SJSA1 (cell line): ENCODE results near the gene MAP2K7. TPM values are rescaled to one million over a fixed set of nuclear protein-coding genes. Genes with fewer than 3 reads are reported as not detected.

Experiments
- DNase-seq, 2 experiments: peaks; one replicate each; pipeline ENCODE4 v3.0.0-alpha.2; 2015 to 2020; ENCODE audit warnings: low spot score in 2 of 2, low read depth in 1 of 2
- H3K27ac ChIP-seq: fragments of 250-450 bp; sonication (Bioruptor Pico); 2 replicates; pipeline ENCODE4 v1.5.1; 2020; ENCODE audit warnings: mild to moderate bottlenecking, moderate library complexity
- H3K27me3 ChIP-seq: fragments of 250-450 bp; sonication (Bioruptor Pico); replicated peaks from 2 replicates; pipeline ENCODE4 v1.5.1; 2020; ENCODE audit warnings: mild to moderate bottlenecking, moderate library complexity
- H3K36me3 ChIP-seq: fragments of 250-450 bp; sonication (Bioruptor Pico); 2 replicates; pipeline ENCODE4 v1.5.1; 2020; ENCODE audit warnings: mild to moderate bottlenecking
- H3K4me1 ChIP-seq: fragments of 250-450 bp; sonication (Bioruptor Pico); replicated peaks from 2 replicates; pipeline ENCODE4 v1.6.1; 2021; ENCODE audit warnings: mild to moderate bottlenecking
- H3K4me3 ChIP-seq: fragments of 250-450 bp; sonication (Bioruptor Pico); 2 replicates; pipeline ENCODE4 v1.5.1; 2020; ENCODE audit warnings: mild to moderate bottlenecking
- H3K9me3 ChIP-seq: fragments of 250-450 bp; sonication (Bioruptor Pico); replicated peaks from 2 replicates; pipeline ENCODE4 v1.5.1; 2020; ENCODE audit warnings: mild to moderate bottlenecking
- total RNA-seq: library from RNA; depleted of rRNA; stranded (reverse); fragments of >200 nt; shearing (Covaris generic); gene quantifications from 2 replicates; pipeline ENCODE4 v1.2.3, GENCODE V29; 2014

The MAP2K7 gene
- total RNA-seq, 1 experiment from 2014 or later = 9.7 TPM

DNA sequence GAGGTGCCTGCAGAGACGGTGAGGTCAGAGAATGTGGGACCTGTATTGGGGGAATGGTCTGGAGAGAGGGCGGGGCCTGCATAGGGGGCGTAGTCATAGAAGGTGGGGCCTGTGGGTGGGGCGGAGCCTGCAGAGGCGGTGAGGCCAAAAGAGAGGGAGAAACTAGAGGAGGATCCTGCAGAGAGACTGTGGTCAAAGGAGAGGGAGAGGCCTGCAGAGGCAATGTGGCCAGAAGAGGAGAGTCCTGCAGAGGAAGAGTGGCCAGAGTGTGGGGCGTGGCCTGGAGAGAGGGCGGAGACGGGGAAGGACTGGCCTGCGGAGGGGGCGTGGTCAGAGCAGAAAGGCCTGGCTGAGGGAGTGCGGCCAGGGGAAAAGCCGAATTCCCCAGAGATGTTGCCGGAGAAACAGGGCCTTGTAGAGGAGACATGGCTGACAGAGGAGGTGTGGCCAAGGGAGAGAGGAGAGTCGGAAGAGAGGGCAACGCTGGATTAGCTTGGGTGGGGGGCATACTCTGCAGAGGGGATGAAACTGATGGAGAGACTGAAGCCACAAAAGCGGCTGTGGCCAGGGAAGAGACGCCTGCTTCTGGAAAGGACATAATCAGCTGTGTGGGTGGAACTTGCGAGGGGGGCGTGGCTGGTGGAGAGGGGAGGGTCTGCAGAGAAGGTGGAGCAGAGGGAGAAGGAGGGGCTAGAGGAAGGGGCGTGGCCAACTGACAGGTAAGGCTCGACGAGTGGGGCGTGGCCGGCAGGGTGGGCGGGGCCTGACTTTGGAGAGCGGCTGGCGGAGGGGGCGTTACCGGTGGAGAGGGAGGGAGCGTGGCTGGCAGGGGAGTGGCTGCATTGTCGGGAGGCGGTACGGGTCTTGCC is 32.0 kb upstream of the MAP2K7 start:
- peak; percentile 85 to 91 for DNase-seq
- no peak overlapping the region for H3K27ac ChIP-seq
- H3K9me3 ChIP-seq = no peaks in the 10 kb centered on the region; the same call in 1 of the 2 replicates
- H3K4me3 ChIP-seq = no peak overlapping the region
- H3K4me1 ChIP-seq = peaks cover 28% of the 10 kb centered on the region
- H3K36me3 ChIP-seq = no peaks in the 10 kb centered on the region
- peaks cover 39% of the 10 kb centered on the region for H3K27me3 ChIP-seq

- Histone ChIP-seq H3K4me1 (peaks cover 28% of the 10 kb centered on the region), H3K9me3 (no peaks in the 10 kb centered on the region; the same call in 1 of the 2 replicates), H3K36me3 (no peaks in the 10 kb centered on the region), H3K4me3 (no peak overlapping the region), H3K27ac (no peak overlapping the region), H3K27me3 (peaks cover 41% of the 10 kb centered on the region)
- peak in 1 of 2 experiments; percentile 42 for DNase-seq
These were observed 31.1 kb upstream of the MAP2K7 start for GRCh38 chr19:7872306-7873204.

GRCh38 chr19:7873304-7874075 is 30.2 kb upstream of the MAP2K7 start:
- H3K4me3 ChIP-seq = no peak overlapping the region
- H3K36me3 ChIP-seq = no peaks in the 10 kb centered on the region
- no peaks in the 10 kb centered on the region; the same call in 1 of the 2 replicates for H3K9me3 ChIP-seq
- H3K27ac ChIP-seq = no peak overlapping the region
- peaks cover 26% of the 10 kb centered on the region for H3K4me1 ChIP-seq
- H3K27me3 ChIP-seq = peaks cover 39% of the 10 kb centered on the region
- DNase-seq = peak in 1 of 2 experiments; percentile 42

DNA sequence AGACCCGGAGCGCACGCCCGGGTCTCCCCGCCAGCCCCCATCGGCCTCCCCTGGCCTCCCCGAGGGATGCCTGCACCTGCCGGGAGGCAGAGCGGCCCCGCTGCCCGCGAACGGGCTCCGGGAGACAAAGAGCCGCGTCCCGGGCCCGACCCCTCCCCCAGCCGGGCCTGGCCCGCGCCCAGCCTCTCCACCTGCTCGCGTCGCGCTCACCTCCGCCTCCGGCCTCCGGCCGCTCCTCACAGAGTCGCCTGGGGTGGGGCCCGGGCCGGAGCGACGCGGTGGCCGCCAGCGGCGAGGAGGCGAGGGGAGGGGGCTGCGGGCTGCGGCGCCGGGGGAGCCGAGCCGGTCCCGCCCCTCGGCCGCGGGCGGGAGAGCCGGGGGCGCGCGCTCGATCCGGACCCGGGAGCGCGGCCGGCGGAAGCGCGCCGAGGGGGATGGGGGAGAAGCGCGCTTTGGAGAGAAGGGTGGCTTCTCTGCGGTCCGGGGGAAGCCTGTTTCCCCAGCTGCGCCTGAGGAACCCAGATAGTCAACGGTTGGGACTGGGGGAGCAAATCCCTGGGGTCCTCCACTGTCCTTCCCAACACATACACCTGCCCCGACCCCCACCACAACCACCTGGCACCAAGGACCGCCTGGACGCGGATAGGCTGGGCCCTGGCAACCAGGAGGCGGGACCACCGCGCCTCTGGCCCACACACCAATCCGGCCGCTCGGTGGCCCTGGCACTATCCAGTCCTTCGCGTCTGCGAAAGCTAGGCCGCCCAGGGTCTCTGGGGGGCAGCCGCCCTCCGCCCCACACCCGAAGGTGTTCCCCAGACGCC is 29.4 kb upstream of the MAP2K7 start, which contains the start of gene PRR36:
PRR36 (minus strand) TSS at position 315 of the 821 bp plus-strand sequence. CDS start 701 bp downstream, outside the sequence.
- Histone ChIP-seq H3K36me3 (no peaks in the 10 kb centered on the region), H3K4me3 (no peak within 1 kb of the TSS), H3K27me3 (peaks cover 39% of the 10 kb centered on the region), H3K27ac (no peak within 1 kb of the TSS), H3K4me1 (peaks cover 18% of the 10 kb centered on the region), H3K9me3 (no peaks in the 10 kb centered on the region; the same call in 1 of the 2 replicates)
- DNase-seq = no peak

- Histone ChIP-seq H3K27me3 (peaks cover 39% of the 10 kb centered on the region), H3K4me3 (no peak overlapping the region)
These were observed 28.8 kb upstream of the MAP2K7 start for GRCh38 chr19:7874897-7875273.

GRCh38 chr19:7877249-7877836 is 26.3 kb upstream of the MAP2K7 start:
- no peak for DNase-seq
- Histone ChIP-seq H3K27me3 (peaks cover 38% of the 10 kb centered on the region), H3K36me3 (no peaks in the 10 kb centered on the region), H3K27ac (no peak overlapping the region), H3K9me3 (no peaks in the 10 kb centered on the region), H3K4me3 (no peak overlapping the region), H3K4me1 (peaks cover 2% of the 10 kb centered on the region)

More at GRCh38 chr19:7874897-7875273, 28.8 kb upstream of the MAP2K7 start:
- Histone ChIP-seq H3K27ac (no peak overlapping the region), H3K9me3 (no peaks in the 10 kb centered on the region), H3K4me1 (peaks cover 12% of the 10 kb centered on the region), H3K36me3 (no peaks in the 10 kb centered on the region)
- DNase-seq = no peak

- peak in 1 of 2 experiments; percentile 44 for DNase-seq
- no peak overlapping the region for H3K4me3 ChIP-seq
- H3K27ac ChIP-seq = no peak overlapping the region
- no peaks in the 10 kb centered on the region for H3K9me3 ChIP-seq
- H3K27me3 ChIP-seq = peaks cover 21% of the 10 kb centered on the region
- no peaks in the 10 kb centered on the region for H3K36me3 ChIP-seq
- no peaks in the 10 kb centered on the region for H3K4me1 ChIP-seq
These were observed 24.4 kb upstream of the MAP2K7 start for GRCh38 chr19:7879111-7879807.

GRCh38 chr19:7879836-7880235 is 23.8 kb upstream of the MAP2K7 start:
- H3K4me1 ChIP-seq = no peaks in the 10 kb centered on the region
- H3K36me3 ChIP-seq = no peaks in the 10 kb centered on the region
- DNase-seq = no peak
- H3K9me3 ChIP-seq = no peaks in the 10 kb centered on the region
- H3K4me3 ChIP-seq = no peak overlapping the region
- no peak overlapping the region for H3K27ac ChIP-seq
- peaks cover 16% of the 10 kb centered on the region for H3K27me3 ChIP-seq

- H3K4me1 ChIP-seq = no peaks in the 10 kb centered on the region
- 0 out of 2 replicates have a peak, but pooled peaks cover 4% of the 10 kb centered on the region for H3K27me3 ChIP-seq
These were observed 21.8 kb upstream of the MAP2K7 start for GRCh38 chr19:7881910-7882309.

GRCh38 chr19:7883105-7883504 is 20.6 kb upstream of the MAP2K7 start:
- H3K27me3 ChIP-seq = no peaks in the 10 kb centered on the region
- no peak for DNase-seq
- H3K4me1 ChIP-seq = peaks cover 1% of the 10 kb centered on the region; the same call in 1 of the 2 replicates
- no peaks in the 10 kb centered on the region for H3K9me3 ChIP-seq
- H3K4me3 ChIP-seq = no peak overlapping the region
- H3K27ac ChIP-seq = no peak overlapping the region
- no peaks in the 10 kb centered on the region for H3K36me3 ChIP-seq

More at GRCh38 chr19:7881910-7882309, 21.8 kb upstream of the MAP2K7 start:
- Histone ChIP-seq H3K27ac (no peak overlapping the region), H3K4me3 (no peak overlapping the region), H3K9me3 (no peaks in the 10 kb centered on the region), H3K36me3 (no peaks in the 10 kb centered on the region)
- DNase-seq = no peak

- Histone ChIP-seq H3K27ac (no peak overlapping the region), H3K9me3 (no peaks in the 10 kb centered on the region), H3K27me3 (no peaks in the 10 kb centered on the region), H3K4me3 (no peak overlapping the region), H3K4me1 (peaks cover 9% of the 10 kb centered on the region; the same call in 1 of the 2 replicates), H3K36me3 (no peaks in the 10 kb centered on the region)
- DNase-seq = no peak
These were observed 19.7 kb upstream of the MAP2K7 start for GRCh38 chr19:7883796-7884570.
